PC-3 (cell line): Measurements from ENCODE around the gene SLC13A2.

ENCODE experiments used
- CTCF ChIP-seq: fragments of 300-600 bp; sonication (generic); conservative IDR thresholded peaks from 2 replicates; pipeline ENCODE4 v1.5.1; 2017; ENCODE audit warnings: antibody characterized with exemption, low read depth, mild to moderate bottlenecking, low read length
- EZH2 ChIP-seq: fragments of 300-600 bp; sonication (generic); IDR thresholded peaks from one replicate; pipeline ENCODE4 v1.6.1; 2017; ENCODE audit warnings: antibody characterized with exemption, mild to moderate bottlenecking, low read length; ENCODE audit not compliant: unreplicated experiment

- TF ChIP-seq CTCF (no peak), EZH2 (no peak)
Observed at GRCh38 chr17:28515518-28515917, 42.1 kb downstream of the SLC13A2 start.
